C4-2B (cell line): ENCODE data around the gene KRT85.

Source experiments
- H3K27ac ChIP-seq: fragments of 450-650 bp; 2 replicates; pipeline ENCODE4 v1.5.1; 2017
- ZFX ChIP-seq: fragments of 450-650 bp; IDR thresholded peaks from 2 replicates; pipeline ENCODE4 v1.6.1; 2017
- TF ChIP-seq, protein P1 (sequence below): fragments of 450-650 bp; conservative IDR thresholded peaks from 2 replicates; pipeline ENCODE4 v1.5.1; 2017; ENCODE audit warnings: mild to moderate bottlenecking

Gene KRT85

DNA sequence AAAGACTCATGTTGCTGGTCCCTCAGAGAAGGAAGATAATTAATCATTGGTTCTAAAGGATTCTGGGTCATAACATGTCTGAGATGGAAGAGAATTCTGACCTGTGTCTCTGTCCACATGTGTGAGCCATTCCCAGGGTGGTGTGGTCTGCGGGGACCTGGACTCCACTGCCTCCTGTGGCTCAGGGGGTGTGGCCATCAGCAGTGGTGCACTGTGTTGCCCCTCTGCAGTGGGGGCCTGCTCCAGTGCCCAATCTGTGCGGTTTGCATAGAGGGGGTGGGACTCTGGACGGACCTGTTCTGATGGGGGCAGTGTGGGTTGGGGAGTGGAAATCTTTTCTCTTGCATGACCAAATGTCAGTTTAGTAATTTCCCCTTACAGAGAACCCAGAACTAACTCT is 13.5 kb downstream of the KRT85 start:
- H3K27ac ChIP-seq: no peak overlapping the region
- no peak for TF ChIP-seq ZFX
- TF ChIP-seq, protein P1, sequence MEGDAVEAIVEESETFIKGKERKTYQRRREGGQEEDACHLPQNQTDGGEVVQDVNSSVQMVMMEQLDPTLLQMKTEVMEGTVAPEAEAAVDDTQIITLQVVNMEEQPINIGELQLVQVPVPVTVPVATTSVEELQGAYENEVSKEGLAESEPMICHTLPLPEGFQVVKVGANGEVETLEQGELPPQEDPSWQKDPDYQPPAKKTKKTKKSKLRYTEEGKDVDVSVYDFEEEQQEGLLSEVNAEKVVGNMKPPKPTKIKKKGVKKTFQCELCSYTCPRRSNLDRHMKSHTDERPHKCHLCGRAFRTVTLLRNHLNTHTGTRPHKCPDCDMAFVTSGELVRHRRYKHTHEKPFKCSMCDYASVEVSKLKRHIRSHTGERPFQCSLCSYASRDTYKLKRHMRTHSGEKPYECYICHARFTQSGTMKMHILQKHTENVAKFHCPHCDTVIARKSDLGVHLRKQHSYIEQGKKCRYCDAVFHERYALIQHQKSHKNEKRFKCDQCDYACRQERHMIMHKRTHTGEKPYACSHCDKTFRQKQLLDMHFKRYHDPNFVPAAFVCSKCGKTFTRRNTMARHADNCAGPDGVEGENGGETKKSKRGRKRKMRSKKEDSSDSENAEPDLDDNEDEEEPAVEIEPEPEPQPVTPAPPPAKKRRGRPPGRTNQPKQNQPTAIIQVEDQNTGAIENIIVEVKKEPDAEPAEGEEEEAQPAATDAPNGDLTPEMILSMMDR: no peak

DNA sequence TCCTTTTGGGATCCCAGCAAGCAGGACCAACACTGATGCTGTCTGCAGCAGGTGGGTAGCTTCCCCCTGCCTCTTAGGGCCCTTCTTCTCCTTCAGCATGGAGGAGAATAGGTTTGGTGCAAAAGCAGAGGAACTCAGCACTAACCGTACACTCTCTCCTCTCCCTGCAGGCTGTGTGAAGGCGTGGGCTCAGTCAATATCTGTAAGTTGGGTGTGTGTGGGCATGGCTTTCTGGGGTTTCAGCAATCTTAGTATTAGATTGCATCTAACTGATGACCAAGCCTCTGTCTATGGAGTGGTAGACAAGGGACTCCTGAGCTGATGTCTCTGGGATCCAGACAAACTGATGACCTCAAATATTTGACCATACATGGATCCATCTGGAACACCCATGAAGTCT is 14.3 kb downstream of the KRT85 start:
- H3K27ac ChIP-seq: no peak overlapping the region
- TF ChIP-seq ZFX: no peak
- TF ChIP-seq, protein P1: no peak

DNA sequence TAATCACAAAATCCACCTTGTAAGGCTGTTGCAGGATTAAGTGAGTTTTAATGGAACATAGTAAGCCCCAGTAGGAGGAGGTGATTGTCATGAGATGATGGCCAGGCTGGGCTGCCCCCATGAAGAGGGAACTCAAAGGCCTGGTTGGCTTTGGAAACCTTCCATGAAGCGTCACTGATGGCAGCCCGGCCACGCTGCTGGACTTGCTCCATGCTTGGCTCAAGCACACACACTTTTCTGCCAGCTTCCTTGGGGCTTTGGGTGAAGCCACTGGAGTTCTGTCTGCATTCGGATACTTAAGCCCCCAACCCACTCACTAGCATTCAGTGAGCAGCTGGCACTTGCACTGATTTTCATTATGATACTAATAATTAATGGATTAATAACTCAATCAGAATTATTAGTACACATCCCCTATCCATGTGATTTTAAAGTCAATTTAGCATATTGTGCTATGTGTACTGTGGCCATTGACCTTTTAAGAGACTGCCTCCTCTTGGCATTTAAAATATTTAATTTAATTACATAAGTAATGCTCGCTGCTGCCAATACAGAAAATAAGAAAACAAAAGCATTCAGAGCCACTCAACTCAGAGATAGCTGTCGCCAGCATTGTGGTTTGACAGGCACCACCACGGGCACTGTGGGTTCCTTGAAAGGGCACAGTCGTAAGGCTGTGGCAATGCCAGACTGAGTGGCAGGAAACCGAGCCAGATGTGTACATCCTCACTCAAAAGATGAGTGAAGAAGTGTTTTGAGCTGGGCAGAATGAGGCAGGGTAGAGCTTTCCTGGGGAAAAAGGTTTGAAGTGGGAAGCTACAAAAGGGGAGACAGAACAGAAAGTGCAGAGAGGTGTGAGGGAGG is 15.9 kb downstream of the KRT85 start:
- TF ChIP-seq, protein P1: no peak
- TF ChIP-seq ZFX: no peak
- no peak overlapping the region for H3K27ac ChIP-seq

- TF ChIP-seq, protein P1: no peak
- TF ChIP-seq ZFX: no peak
- no peak overlapping the region for H3K27ac ChIP-seq
Measured at GRCh38 chr12:52350786-52351185, 16.5 kb downstream of the KRT85 start.

GRCh38 chr12:52350021-52350620 is 17.2 kb downstream of the KRT85 start:
- H3K27ac ChIP-seq: no peak overlapping the region
- TF ChIP-seq, protein P1: no peak
- TF ChIP-seq ZFX: no peak

GRCh38 chr12:52349196-52349595 is 18.1 kb downstream of the KRT85 start:
- no peak for TF ChIP-seq ZFX
- TF ChIP-seq, protein P1: no peak
- no peak overlapping the region for H3K27ac ChIP-seq
